H4 (cell line): Measurements from ENCODE around the gene GPRC6A. TPM values are rescaled to one million over a fixed set of nuclear protein-coding genes. Genes with fewer than 3 reads are reported as not detected.
A peak's percentile ranks its signal among the peaks of the same experiment; 100 is the strongest.

Source experiments
- DNase-seq: peaks from one replicate; pipeline ENCODE4 v3.0.0-alpha.2; 2015; ENCODE audit warnings: low spot score
- total RNA-seq: library from RNA; depleted of rRNA; stranded (reverse); fragments of >200 nt; shearing (Covaris generic); gene quantifications from 2 replicates; pipeline ENCODE4 v1.2.3, GENCODE V29; 2014; rRNA removed

GPRC6A gene
- total RNA-seq, 1 experiment from 2014 or later = not detected

DNA sequence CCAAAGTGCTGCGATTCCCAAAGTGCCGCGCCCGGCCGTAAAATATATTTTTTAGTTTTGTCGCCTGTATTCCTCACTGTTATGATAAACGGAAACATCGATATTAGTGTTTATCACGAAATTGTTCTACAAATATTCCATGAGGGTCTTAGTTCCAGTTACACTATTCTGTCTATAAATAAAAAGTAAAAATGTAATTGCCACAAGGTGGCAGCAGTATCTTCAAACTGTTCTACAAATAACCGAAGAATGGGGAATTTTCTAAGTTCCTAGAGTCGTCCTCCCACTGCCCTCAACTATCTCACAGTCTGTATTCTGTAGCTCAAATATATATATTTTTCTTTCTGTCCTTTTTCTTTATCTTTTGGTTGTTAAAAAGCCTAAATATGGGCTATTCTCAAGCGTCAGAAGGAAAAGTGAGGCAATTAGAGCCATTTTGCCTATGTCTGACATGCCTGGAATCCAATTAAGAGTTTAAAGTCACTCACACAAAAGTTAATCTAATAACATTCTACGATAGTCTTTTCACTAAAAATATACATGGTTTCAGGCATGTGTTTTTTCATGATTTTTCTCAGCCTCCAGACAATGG is 49.2 kb downstream of the GPRC6A start:
- peak; percentile 12 for DNase-seq

DNA sequence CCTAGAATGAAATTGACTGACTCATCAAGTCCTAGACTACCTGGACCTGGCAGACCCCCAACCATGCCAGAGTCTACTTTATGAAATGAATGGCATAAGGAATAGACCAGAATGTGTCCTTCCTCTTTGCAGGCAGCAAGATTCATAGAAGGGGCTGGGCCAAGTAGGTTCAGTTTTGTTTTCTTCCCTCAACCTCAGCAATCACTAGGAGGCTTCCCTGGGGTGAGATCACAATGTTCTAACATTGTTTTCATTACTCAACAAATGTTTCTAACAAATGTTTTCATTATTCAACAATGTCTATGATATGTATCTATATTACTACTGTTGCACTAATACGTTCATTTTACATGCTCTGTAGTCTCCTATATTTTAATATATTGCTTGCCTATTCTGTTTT is 55.0 kb downstream of the GPRC6A start:
- DNase-seq = no peak

GRCh38 chr6:116772450-116772849 is 56.4 kb downstream of the GPRC6A start:
- DNase-seq = no peak

GRCh38 chr6:116767715-116768114 is 61.2 kb downstream of the GPRC6A start:
- DNase-seq = no peak

DNA sequence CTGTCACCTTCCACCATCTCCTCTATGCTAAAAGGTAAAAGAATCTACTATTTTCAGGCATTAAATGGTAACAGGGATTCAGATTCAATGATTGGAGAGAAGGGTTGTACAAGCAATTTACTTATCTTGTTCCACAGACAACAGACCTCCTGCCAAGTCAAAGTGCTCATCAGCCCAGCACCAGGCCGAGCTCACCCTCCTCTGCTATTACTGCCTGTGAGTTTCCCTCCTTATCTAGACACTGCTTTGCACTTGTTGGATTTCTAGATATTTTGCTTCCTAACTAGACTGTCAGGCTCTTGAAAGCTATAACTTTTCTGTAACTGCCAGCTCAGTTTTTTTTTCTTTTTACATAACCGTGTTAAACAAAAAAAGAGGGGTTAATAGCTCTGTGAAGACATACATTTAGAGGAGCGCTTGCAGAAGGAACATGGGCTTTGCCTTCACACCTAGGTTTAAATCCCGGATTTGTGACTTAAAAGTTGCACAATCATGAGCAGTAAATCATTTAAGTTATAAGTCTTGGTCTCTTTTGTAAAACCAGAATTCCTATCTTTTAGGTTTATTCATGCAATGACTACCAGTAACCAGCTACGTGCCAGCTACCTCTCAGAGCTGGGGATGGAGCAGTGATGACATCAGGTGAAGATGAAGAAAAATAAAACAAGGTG is 62.2 kb downstream of the GPRC6A start:
- no peak for DNase-seq

- no peak for DNase-seq
Observed at GRCh38 chr6:116764961-116765841, 63.7 kb downstream of the GPRC6A start, which contains the start of gene FAM162B. Gene FAM162B, minus strand, starts transcription at chr6:116765719. Its CDS starts 143 bp downstream, at chr6:116765576.

DNA sequence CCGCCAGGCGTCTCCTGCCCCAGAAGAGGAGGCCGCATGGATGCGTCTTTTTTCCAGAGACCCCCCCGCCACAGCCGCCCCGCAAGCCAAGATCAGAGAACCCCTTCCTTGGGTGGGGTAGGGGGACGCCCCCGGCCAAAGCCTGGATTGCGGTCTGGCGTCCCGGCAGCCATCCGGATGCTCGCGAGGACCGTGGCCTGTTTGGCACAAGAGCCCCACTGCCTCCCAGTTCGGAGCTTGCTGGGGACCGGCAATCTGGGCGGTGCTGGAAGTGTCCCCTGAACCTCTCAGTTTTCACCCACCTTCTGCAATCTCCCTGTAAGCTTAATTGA is 64.3 kb downstream of the GPRC6A start:
- DNase-seq = no peak

- no peak for DNase-seq
Observed at GRCh38 chr6:116763906-116764628, 64.8 kb downstream of the GPRC6A start.

DNA sequence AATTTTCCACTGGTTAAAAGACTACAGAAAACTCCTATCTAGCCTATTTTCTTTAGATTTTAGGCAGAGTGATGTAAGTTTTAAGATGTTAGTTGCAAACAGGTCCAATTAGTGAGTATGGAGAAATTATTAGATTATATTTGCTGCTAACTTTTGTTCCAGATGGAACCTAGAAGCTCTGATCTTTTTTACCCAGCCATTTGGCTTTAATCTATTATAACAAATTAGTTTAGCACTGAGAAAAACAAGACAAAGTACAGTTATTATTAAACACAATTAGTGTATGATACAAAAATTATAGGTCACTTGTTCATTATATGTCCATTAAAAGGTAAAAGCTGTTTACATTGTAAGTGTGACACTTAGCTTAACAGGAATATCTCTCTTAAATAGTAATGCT is 65.8 kb downstream of the GPRC6A start:
- no peak for DNase-seq

GRCh38 chr6:116762235-116762634 is 66.6 kb downstream of the GPRC6A start:
- DNase-seq = no peak

DNA sequence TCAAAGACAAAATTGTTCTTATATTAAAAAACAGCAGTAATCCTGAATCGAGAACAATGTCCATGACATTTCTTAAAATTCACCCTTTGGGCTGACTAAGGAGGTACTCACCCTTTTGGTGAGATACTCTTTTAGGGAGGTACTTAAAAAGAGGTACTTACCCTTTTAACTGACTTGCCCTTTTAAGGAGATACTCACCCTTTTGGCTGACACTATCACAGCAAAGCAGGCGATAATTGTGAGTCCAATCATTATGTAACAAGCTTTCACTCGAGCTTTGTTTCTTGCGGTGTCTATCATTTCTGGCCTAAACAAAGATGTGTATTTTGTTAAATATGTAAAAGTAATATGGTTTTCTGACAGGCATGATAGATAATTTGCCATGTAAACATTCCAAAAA is 67.1 kb downstream of the GPRC6A start:
- DNase-seq = no peak

GRCh38 chr6:116745176-116745575 is 83.7 kb downstream of the GPRC6A start:
- no peak for DNase-seq

Other genes with a start within 250 kb of the GPRC6A start
- 0.06 and 0.27 TPM in 2 replicates for gene RSPH4A, start 212.6 kb downstream of the GPRC6A start, total RNA-seq
- gene ZUP1, start 160.3 kb downstream of the GPRC6A start, total RNA-seq = 9.9 and 10.7 TPM in 2 replicates
- 2.6 and 3.4 TPM in 2 replicates for gene KPNA5, start 147.9 kb downstream of the GPRC6A start, total RNA-seq
- not detected in 2 replicates for gene FAM162B, start 63.4 kb downstream of the GPRC6A start, total RNA-seq
- gene RFX6, start 48.2 kb upstream of the GPRC6A start, total RNA-seq = not detected in 2 replicates